ENCODE data around the gene SAMD11.

- TF ChIP-seq FOXA1 (IDR thresholded peaks at IDR 0.05), result no peak
- no peak for TF ChIP-seq CTCF (IDR thresholded peaks at IDR 0.05; ENCODE audit: low read depth, low read length, missing input control)
- no peak for TF ChIP-seq REST (IDR thresholded peaks at IDR 0.05)
- TF ChIP-seq EGR1 (IDR thresholded peaks at IDR 0.05; ENCODE audit: low read depth in 2 of 2), result no peak
- no peak for TF ChIP-seq MAX (IDR thresholded peaks at IDR 0.05)
- TF ChIP-seq JUND (IDR thresholded peaks at IDR 0.05), result no peak
- TF ChIP-seq HNF4G (IDR thresholded peaks at IDR 0.05), result no peak
- no peak for TF ChIP-seq SP1 (IDR thresholded peaks at IDR 0.05)
Observed at GRCh38 chr1:899636-900317, 23.9 kb upstream of the SAMD11 start.
